ENCODE results near the gene UCP2.

The UCP2 gene

DNA sequence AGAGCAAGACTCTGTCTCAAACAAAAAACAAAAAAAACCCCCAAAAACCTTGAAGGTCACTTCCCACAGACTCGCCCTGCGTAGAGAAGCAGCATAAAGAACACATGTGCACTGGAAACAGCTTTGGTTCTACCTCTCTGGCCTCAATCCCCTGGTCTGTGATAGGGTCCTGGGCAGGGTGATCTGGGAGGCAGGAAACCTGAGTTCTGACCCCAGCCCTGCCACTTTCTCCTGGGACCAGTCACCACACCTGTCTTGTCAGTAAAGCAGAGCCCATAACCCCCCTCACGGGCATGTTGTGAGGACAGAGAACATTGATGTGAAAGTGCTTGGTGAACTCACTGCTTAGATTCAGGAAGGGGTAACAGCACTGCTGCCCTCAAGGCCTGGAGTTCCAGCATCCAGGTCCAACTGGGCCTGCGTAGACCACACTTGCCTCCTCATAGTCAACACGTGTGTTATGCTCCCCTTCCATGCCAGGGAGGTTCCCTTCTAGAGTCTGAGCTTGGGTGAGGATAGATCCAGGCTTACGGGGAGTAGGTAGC is 11.4 kb downstream of the UCP2 start:
- H3K27ac ChIP-seq (ENCODE audit: poor library complexity, severe bottlenecking), result no peak overlapping the region
- no peaks in the 10 kb centered on the region for H3K4me1 ChIP-seq (ENCODE audit: insufficient read depth, poor library complexity, severe bottlenecking)
- DNase-seq (ENCODE audit: low spot score), result no peak
- H3K27me3 ChIP-seq (ENCODE audit: insufficient read depth, poor library complexity, severe bottlenecking), result no peaks in the 10 kb centered on the region
- no peak overlapping the region for H3K4me3 ChIP-seq (ENCODE audit: severe bottlenecking)
- TF ChIP-seq, protein P1, sequence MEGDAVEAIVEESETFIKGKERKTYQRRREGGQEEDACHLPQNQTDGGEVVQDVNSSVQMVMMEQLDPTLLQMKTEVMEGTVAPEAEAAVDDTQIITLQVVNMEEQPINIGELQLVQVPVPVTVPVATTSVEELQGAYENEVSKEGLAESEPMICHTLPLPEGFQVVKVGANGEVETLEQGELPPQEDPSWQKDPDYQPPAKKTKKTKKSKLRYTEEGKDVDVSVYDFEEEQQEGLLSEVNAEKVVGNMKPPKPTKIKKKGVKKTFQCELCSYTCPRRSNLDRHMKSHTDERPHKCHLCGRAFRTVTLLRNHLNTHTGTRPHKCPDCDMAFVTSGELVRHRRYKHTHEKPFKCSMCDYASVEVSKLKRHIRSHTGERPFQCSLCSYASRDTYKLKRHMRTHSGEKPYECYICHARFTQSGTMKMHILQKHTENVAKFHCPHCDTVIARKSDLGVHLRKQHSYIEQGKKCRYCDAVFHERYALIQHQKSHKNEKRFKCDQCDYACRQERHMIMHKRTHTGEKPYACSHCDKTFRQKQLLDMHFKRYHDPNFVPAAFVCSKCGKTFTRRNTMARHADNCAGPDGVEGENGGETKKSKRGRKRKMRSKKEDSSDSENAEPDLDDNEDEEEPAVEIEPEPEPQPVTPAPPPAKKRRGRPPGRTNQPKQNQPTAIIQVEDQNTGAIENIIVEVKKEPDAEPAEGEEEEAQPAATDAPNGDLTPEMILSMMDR (IDR thresholded peaks at IDR 0.05; ENCODE audit: poor library complexity, severe bottlenecking), result no peak
- ATAC-seq (ENCODE audit: low read depth), result no peak
- no peaks in the 10 kb centered on the region for H3K9me3 ChIP-seq (ENCODE audit: severe bottlenecking)
- no peaks in the 10 kb centered on the region for H3K36me3 ChIP-seq (ENCODE audit: low read depth)

GRCh38 chr11:73969991-73970800 is 12.4 kb downstream of the UCP2 start:
- TF ChIP-seq, protein P1 (IDR thresholded peaks at IDR 0.05; ENCODE audit: poor library complexity, severe bottlenecking), result no peak
- no peak overlapping the region for H3K4me3 ChIP-seq (ENCODE audit: severe bottlenecking)
- H3K27me3 ChIP-seq (ENCODE audit: insufficient read depth, poor library complexity, severe bottlenecking), result no peaks in the 10 kb centered on the region
- H3K27ac ChIP-seq (ENCODE audit: poor library complexity, severe bottlenecking), result no peak overlapping the region
- H3K9me3 ChIP-seq (ENCODE audit: severe bottlenecking), result no peaks in the 10 kb centered on the region
- ATAC-seq (ENCODE audit: low read depth) (no peak), DNase-seq (ENCODE audit: low spot score) (no peak)
- H3K36me3 ChIP-seq (ENCODE audit: low read depth), result no peaks in the 10 kb centered on the region
- no peaks in the 10 kb centered on the region for H3K4me1 ChIP-seq (ENCODE audit: insufficient read depth, poor library complexity, severe bottlenecking)

DNA sequence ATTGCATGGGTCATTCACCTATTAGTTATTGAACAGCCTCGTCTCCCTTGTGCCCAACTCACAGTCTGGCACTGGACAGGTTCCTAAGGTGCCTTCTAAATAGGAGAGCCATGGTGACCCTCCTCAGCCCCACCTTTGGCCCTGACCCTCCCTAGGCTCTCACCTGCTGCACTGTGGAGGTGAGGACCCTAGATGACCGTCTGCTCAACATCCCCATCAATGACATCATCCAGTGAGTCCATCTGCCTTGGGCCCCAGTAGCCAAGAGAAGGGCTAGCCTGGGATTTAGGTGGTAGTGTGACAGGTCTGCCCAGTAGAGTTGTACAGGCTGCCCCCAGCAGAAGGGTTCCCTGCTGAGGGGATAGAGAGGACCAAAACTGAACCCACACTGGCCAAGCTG is 13.6 kb downstream of the UCP2 start:
- no peak overlapping the region for H3K4me3 ChIP-seq (ENCODE audit: severe bottlenecking)
- DNase-seq (ENCODE audit: low spot score) (no peak), ATAC-seq (ENCODE audit: low read depth) (no peak)
- H3K36me3 ChIP-seq (ENCODE audit: low read depth), result no peaks in the 10 kb centered on the region
- TF ChIP-seq, protein P1 (IDR thresholded peaks at IDR 0.05; ENCODE audit: poor library complexity, severe bottlenecking), result no peak
- no peaks in the 10 kb centered on the region for H3K27me3 ChIP-seq (ENCODE audit: insufficient read depth, poor library complexity, severe bottlenecking)
- no peaks in the 10 kb centered on the region for H3K9me3 ChIP-seq (ENCODE audit: severe bottlenecking)
- no peak overlapping the region for H3K27ac ChIP-seq (ENCODE audit: poor library complexity, severe bottlenecking)
- H3K4me1 ChIP-seq (ENCODE audit: insufficient read depth, poor library complexity, severe bottlenecking), result no peaks in the 10 kb centered on the region

- no peaks in the 10 kb centered on the region for H3K9me3 ChIP-seq (ENCODE audit: severe bottlenecking)
- no peaks in the 10 kb centered on the region for H3K27me3 ChIP-seq (ENCODE audit: insufficient read depth, poor library complexity, severe bottlenecking)
- H3K36me3 ChIP-seq (ENCODE audit: low read depth), result no peaks in the 10 kb centered on the region
- ATAC-seq (ENCODE audit: low read depth), result no peak
- H3K4me1 ChIP-seq (ENCODE audit: insufficient read depth, poor library complexity, severe bottlenecking), result no peaks in the 10 kb centered on the region
- no peak for DNase-seq (ENCODE audit: low spot score)
- no peak overlapping the region for H3K4me3 ChIP-seq (ENCODE audit: severe bottlenecking)
- H3K27ac ChIP-seq (ENCODE audit: poor library complexity, severe bottlenecking), result no peak overlapping the region
- TF ChIP-seq, protein P1 (IDR thresholded peaks at IDR 0.05; ENCODE audit: poor library complexity, severe bottlenecking), result no peak
Measured at GRCh38 chr11:73968356-73968966, 14.2 kb downstream of the UCP2 start.

DNA sequence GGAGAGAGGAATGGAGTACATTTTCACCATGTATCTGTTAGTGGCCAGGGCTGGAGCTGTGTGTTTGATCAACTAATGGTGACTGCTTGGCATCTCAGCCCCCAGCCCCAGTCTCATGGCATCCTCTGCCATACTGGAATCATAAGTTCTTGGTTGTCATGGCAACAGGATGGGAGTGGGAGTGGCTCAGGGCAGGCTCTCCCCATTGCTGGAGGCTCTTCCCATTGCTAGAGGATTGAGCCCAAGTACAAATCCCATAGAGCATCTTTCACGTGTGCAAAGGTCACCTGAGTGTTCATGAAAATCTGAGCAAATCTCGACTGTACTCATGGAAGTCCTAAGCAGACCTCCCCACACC is 16.9 kb downstream of the UCP2 start:
- Histone ChIP-seq H3K4me1 (ENCODE audit: insufficient read depth, poor library complexity, severe bottlenecking) (no peaks in the 10 kb centered on the region), H3K9me3 (ENCODE audit: severe bottlenecking) (no peaks in the 10 kb centered on the region), H3K27me3 (ENCODE audit: insufficient read depth, poor library complexity, severe bottlenecking) (no peaks in the 10 kb centered on the region), H3K27ac (ENCODE audit: poor library complexity, severe bottlenecking) (no peak overlapping the region), H3K4me3 (ENCODE audit: severe bottlenecking) (no peak overlapping the region), H3K36me3 (ENCODE audit: low read depth) (no peaks in the 10 kb centered on the region)
- DNase-seq (ENCODE audit: low spot score), result no peak
- TF ChIP-seq, protein P1 (IDR thresholded peaks at IDR 0.05; ENCODE audit: poor library complexity, severe bottlenecking), result no peak
- no peak for ATAC-seq (ENCODE audit: low read depth)

Measured in RWPE2 (cell line).